RWPE2 (cell line): ENCODE results near the gene C2.

Source experiments
- ATAC-seq: fragments of 200-7000 bp; cut with Tn5 transposase; 3 replicates; pipeline ENCODE4 v1.9.1; 2021; ENCODE audit warnings: low read depth
- DNase-seq: peaks from one replicate; pipeline ENCODE4 v3.0.0-alpha.2; 2020; ENCODE audit warnings: low spot score
- H3K27ac ChIP-seq: fragments of 450-650 bp; 2 replicates; pipeline ENCODE4 v1.5.1; 2017; ENCODE audit warnings: mild to moderate bottlenecking; ENCODE audit not compliant: poor library complexity, severe bottlenecking
- H3K27me3 ChIP-seq: fragments of 250-450 bp; sonication (Bioruptor Pico); 2 replicates; pipeline ENCODE4 v1.5.1; 2021; ENCODE audit warnings: mild to moderate bottlenecking, moderate library complexity; ENCODE audit not compliant: insufficient read depth, poor library complexity, severe bottlenecking
- H3K36me3 ChIP-seq: fragments of 250-450 bp; sonication (Bioruptor Pico); 2 replicates; pipeline ENCODE4 v1.5.1; 2020; ENCODE audit warnings: low read depth, mild to moderate bottlenecking, moderate library complexity
- H3K4me1 ChIP-seq: fragments of 250-450 bp; sonication (Bioruptor Pico); 2 replicates; pipeline ENCODE4 v1.5.1; 2021; ENCODE audit warnings: mild to moderate bottlenecking, moderate library complexity; ENCODE audit not compliant: insufficient read depth, poor library complexity, severe bottlenecking
- H3K4me3 ChIP-seq: fragments of 250-450 bp; sonication (Bioruptor Pico); 2 replicates; pipeline ENCODE4 v1.5.1; 2021; ENCODE audit warnings: mild to moderate bottlenecking, moderate library complexity; ENCODE audit not compliant: severe bottlenecking
- H3K9me3 ChIP-seq: fragments of 250-450 bp; sonication (Bioruptor Pico); 2 replicates; pipeline ENCODE4 v1.5.1; 2021; ENCODE audit warnings: mild to moderate bottlenecking, moderate library complexity; ENCODE audit not compliant: severe bottlenecking
- CTCF ChIP-seq: fragments of 450-650 bp; IDR thresholded peaks from one replicate; pipeline ENCODE4 v1.5.1; 2017; ENCODE audit warnings: mild to moderate bottlenecking, moderate library complexity; ENCODE audit not compliant: poor library complexity, severe bottlenecking

C2 gene

DNA sequence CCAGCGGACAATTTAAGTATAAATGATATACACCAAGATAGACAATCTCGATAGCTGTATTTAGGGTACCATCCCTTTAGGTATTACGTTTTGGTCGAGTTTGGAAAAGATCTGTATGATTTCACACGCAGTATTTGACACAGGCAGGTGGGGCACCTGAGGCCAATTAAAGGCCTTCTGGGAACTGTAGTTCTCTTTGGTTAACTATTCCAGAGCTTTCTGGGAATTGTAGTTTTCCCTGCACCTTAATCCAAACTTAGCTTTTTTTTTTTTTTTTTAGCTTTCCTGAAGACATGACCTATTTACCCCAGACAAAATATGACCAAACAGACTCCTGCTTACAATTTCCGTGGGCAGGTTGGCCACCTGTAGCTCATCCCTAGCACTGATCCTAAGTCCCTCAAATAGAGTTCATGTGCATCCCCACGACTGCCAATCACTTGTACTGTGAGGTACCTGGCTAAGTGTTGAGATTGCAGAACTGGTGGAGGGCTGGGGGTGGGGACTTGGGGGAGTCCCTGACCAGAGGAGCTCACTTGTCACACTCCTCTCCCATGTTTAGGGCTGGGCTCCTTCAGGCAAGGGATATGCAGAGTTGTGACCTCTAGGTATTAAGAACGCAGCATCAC is 29.0 kb upstream of the C2 start:
- Histone ChIP-seq H3K27me3 (no peaks in the 10 kb centered on the region), H3K4me1 (peaks cover 4% of the 10 kb centered on the region), H3K27ac (peak overlapping the region; percentile 58), H3K9me3 (no peaks in the 10 kb centered on the region), H3K4me3 (peak overlapping the region; percentile 67), H3K36me3 (peaks cover 23% of the 10 kb centered on the region)
- peak; percentile 43 for ATAC-seq
- TF ChIP-seq CTCF, result no peak
- DNase-seq, result no peak

DNA sequence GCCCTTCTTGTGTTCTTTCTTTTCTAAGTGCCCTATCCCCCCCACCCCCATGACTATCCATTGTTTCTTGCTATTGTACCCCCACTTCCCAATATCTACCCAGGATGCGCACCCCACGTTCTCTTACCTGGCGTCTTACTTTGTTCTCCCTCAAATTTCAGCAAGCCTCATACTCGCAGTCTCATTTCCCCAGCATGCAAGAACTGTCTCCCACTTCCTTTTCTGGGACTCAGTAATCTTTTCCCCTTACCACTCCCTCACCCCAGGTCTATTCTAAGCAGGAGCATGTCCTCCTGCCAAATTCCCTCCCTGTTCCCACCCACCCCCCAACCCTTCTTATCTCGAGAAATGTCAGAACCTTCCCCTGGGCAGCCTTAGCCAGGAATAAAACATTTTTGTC is 28.3 kb upstream of the C2 start:
- Histone ChIP-seq H3K27ac (no peak overlapping the region), H3K9me3 (no peaks in the 10 kb centered on the region), H3K4me1 (peaks cover 4% of the 10 kb centered on the region), H3K36me3 (peaks cover 19% of the 10 kb centered on the region), H3K27me3 (no peaks in the 10 kb centered on the region), H3K4me3 (no peak overlapping the region)
- no peak for DNase-seq
- no peak for TF ChIP-seq CTCF
- ATAC-seq, result no peak

GRCh38 chr6:31899882-31900722 is 27.4 kb upstream of the C2 start:
- ATAC-seq, result no peak
- DNase-seq, result no peak
- Histone ChIP-seq H3K9me3 (no peaks in the 10 kb centered on the region), H3K27me3 (no peaks in the 10 kb centered on the region), H3K27ac (no peak overlapping the region), H3K4me3 (no peak overlapping the region), H3K4me1 (peaks cover 4% of the 10 kb centered on the region), H3K36me3 (peaks cover 10% of the 10 kb centered on the region)
- TF ChIP-seq CTCF, result no peak

DNA sequence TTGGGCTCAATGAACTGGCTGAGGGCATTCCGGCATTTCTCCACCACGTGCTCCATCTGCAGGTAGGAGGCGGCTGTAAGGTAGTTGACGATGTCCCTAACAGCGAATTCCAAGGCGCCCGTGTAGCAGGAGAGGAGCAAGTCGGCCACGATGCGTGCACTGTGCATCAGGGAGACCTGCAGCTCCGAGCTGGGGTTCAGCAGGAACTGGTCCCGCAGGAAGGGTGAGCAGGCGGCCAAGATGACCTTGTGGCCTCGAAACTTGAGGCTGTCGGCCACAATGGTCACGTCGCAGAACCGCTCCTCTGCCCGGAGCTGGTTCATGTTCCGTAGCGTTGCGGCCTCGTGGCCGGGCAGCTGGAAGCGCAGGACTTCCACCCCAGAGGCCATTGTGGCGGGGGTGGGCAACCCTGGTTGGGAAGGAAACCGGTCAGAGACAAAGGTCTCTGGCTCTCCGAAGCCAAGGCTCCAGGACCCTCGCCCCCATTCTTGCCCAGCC is 26.6 kb upstream of the C2 start:
- no peaks in the 10 kb centered on the region for H3K27me3 ChIP-seq
- H3K27ac ChIP-seq, result peak overlapping the region; percentile 68
- DNase-seq, result no peak
- H3K4me3 ChIP-seq, result peak overlapping the region; percentile 36
- H3K4me1 ChIP-seq, result peaks cover 4% of the 10 kb centered on the region
- TF ChIP-seq CTCF, result no peak
- no peak for ATAC-seq
- peaks cover 1% of the 10 kb centered on the region; the same call in 1 of the 2 replicates for H3K36me3 ChIP-seq
- H3K9me3 ChIP-seq, result no peaks in the 10 kb centered on the region
